H1 (cell line): ENCODE results near the gene MOB2.

Experiments used
- CBX5 ChIP-seq: fragments of 300-800, 300-1000 bp; sonication (generic); IDR thresholded peaks from 2 replicates; pipeline ENCODE4 v1.7.1; 2016; ENCODE audit warnings: antibody characterized with exemption, low read length, low read depth
- EZH2 ChIP-seq: fragments of 200-600 bp; sonication (generic); IDR thresholded peaks from 2 replicates; pipeline ENCODE4 v1.7.1; 2012; ENCODE audit warnings: low read depth, mild to moderate bottlenecking, moderate library complexity, low read length, inconsistent platforms; ENCODE audit not compliant: severe bottlenecking
- TF ChIP-seq, protein P1 (sequence below), 3 experiments: IDR thresholded peaks; 1 replicate in 2 of 3; 2 replicates in 1 of 3; pipeline versions ENCODE4 v1.5.1 to v1.6.1; 2011; ENCODE audit warnings: low read length in 3 of 3, mild to moderate bottlenecking in 3 of 3, inconsistent platforms in 2 of 3, low read depth in 1 of 3, moderate library complexity in 1 of 3; ENCODE audit not compliant: insufficient read depth in 1 of 3; ENCODE audit errors: control extremely low read depth in 1 of 3
- TF ChIP-seq, protein P2 (sequence below): IDR thresholded peaks from 2 replicates; pipeline ENCODE4 v1.6.1; 2012; ENCODE audit warnings: inconsistent platforms

DNA sequence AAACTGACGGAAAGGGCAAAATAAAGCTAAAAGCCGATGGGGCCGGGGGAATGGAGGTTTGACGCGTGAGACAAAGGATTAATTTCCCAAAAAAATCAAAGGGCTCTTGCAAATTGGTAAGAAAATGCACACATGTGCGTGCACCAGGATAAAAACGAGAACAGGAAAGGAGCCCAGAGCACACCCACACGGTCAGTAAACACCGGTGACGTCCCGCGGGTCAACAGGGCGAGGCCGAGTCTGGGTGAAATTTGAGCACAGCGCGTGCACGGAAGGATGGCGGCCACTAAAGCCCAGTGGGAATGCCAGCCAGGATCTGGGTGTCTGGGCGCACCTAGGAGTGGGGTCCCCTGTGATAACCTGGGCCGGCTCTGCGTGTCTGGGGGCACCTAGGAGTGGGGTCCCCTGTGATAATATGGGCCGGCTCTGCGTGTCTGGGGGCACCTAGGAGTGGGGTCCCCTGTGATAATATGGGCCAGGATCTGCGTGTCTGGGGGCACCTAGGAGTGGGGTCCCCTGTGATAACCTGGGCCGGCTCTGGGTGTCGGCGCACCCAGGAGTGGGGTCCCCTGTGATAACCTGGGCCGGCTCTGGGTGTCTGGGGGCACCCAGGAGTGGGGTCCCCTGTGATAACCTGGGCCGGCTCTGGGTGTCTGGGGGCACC lies 52.5 kb downstream of the MOB2 start:
- no peak for TF ChIP-seq CBX5
- TF ChIP-seq, protein P1, sequence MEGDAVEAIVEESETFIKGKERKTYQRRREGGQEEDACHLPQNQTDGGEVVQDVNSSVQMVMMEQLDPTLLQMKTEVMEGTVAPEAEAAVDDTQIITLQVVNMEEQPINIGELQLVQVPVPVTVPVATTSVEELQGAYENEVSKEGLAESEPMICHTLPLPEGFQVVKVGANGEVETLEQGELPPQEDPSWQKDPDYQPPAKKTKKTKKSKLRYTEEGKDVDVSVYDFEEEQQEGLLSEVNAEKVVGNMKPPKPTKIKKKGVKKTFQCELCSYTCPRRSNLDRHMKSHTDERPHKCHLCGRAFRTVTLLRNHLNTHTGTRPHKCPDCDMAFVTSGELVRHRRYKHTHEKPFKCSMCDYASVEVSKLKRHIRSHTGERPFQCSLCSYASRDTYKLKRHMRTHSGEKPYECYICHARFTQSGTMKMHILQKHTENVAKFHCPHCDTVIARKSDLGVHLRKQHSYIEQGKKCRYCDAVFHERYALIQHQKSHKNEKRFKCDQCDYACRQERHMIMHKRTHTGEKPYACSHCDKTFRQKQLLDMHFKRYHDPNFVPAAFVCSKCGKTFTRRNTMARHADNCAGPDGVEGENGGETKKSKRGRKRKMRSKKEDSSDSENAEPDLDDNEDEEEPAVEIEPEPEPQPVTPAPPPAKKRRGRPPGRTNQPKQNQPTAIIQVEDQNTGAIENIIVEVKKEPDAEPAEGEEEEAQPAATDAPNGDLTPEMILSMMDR (IDR thresholded peaks at IDR 0.05; ENCODE audit: control extremely low read depth in 1 of 3, insufficient read depth in 1 of 3, low read depth in 1 of 3, low read length in 3 of 3), result no peak
- no peak for TF ChIP-seq EZH2
- TF ChIP-seq, protein P2, sequence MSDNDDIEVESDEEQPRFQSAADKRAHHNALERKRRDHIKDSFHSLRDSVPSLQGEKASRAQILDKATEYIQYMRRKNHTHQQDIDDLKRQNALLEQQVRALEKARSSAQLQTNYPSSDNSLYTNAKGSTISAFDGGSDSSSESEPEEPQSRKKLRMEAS, result no peak
